Activated T-cell treated with anti-CD3 and anti-CD28 coated beads for 4 hours (primary cell): ENCODE results near the gene NBEAL1.
"Not testable (repeated sequence)": the region's sequence is repeated elsewhere in the genome, so short reads cannot be mapped to it uniquely, and the experiment has no call there.

Source experiments
- DNase-seq: peaks from one replicate; pipeline ENCODE4 v3.0.0-alpha.2; 2020

Gene NBEAL1

DNA sequence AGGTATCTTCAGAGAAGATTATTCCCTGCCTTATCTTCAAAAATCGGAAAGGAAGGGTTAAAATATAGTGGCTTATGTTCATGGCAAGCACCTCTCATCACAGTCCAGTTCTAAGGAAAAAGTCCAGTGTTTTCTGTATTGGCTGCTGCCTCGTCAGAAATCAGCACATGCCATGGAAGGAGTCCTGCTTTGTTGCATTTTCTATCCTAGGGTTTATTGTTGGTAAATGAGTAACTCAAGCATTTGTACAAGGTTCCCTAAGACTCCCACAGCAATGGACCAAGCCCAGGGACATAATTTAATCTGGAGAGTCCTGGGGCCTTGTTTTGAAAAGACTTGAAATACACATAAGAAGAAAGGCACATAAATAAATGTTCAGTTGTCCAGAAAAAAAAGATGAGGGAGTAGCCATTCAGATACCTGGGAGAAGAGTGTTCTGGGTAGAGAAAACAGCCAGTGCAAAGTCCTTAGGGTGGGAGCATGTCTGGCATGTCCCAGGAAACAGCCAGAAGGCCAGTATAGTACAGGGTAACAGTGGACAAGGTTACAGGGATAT is 26.4 kb downstream of the NBEAL1 start:
- DNase-seq: no peak

GRCh38 chr2:203042178-203042577 is 27.5 kb downstream of the NBEAL1 start:
- DNase-seq: no peak

DNA sequence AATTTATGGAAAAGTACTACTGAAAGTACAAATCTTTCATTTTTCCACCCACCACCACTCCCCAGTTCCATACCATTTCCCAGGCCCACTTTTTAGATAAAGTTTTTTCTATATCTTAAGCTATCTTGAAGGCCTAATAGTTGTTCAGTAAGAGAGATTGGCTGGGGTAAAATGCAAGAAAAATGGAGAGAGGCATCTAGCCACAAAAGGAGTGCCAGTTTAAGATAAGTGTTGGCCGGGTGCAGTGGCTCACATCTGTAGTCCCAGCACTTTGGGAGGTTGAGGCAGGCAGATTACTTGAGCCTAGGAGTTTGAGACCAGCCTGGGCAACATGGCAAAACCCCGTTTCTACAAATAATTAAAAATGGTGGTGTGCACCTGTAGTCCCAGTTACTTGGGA is 28.6 kb downstream of the NBEAL1 start:
- DNase-seq: no peak

DNA sequence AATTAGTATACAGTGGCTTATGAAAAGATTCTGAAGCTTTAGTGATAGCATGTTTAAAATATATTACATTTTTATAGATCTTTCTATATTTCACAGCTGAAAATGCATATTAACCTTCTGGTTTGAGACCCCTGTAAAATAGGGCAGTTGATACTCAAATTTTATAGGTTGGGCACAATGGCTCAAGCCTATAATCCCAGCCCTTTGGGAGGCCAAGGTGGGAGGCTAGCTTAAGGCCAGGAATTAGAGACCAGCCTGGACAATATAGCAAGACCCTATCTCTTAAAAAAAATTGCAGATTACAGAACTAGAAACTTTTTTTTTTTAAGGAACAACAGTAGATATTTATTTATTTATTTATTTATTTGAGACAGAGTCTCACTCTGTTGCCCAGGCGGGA is 31.2 kb downstream of the NBEAL1 start:
- DNase-seq: no peak

GRCh38 chr2:203052539-203052938 is 37.9 kb downstream of the NBEAL1 start:
- DNase-seq: no peak

DNA sequence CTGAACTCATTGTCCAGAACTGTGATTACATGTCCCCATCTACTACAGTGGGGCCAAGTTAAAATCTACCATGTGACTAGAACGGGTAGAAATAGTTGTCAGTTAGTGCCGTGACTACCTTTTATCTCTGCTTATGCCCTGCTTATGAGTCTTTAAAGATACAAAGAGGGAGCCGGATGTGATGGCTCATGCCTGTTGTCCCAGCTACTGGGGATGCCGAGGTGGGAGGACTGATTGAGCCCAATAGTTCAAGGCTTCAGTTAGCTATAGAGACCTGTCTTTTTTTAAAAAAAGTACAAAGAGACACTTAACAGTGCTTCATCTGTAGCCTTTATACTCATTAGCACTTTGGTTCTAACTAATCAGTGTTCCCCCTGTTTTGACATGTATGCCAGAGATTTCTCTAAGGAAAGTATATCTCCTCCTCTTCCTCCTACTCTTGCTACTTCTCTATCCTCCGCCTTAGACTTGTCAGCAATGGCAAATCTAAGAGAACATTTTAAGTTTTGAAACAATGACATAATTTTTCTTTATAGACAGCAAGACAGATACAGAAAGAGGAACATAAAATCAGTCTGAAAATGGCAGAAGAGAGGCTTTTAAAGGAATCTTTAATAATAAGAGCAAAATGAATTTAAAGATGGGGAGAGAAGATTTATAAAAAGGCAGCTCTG is 45.0 kb downstream of the NBEAL1 start:
- DNase-seq: no peak

- no peak for DNase-seq
Measured at GRCh38 chr2:203061346-203061745, 46.7 kb downstream of the NBEAL1 start.

- no peak for DNase-seq
Measured at GRCh38 chr2:203062126-203062525, 47.5 kb downstream of the NBEAL1 start.

DNA sequence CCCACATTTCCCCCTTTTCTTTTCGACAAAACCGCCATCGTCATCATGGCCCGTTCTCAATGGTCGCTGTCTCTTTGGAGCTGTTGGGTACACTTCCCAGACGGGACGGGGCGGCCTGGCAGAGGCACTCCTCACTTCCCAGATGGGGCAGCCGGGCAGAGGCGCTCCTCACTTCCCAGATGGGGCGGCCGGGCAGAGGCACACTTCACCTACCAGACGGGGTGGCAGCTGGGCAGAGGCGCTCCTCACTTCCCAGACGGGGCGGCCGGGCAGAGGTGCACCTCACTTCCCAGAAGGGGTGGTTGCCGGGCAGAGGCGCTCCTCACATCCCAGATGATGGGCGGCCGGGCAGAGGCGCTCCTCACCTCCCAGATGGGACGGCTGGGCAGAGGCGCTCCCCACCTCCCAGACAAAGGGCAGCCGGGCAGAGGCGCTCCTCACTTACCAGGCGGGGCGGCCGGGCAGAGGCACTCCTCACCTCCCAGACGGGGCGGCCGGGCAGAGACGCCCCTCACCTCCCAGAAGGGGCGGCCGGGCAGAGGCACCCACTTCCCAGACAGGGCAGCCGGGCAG is 51.9 kb downstream of the NBEAL1 start:
- not testable (repeated sequence) for DNase-seq

- DNase-seq: no peak
Measured at GRCh38 chr2:203070701-203071100, 56.0 kb downstream of the NBEAL1 start.

- DNase-seq: no peak
Measured at GRCh38 chr2:203071148-203071547, 56.5 kb downstream of the NBEAL1 start.

- no peak for DNase-seq
Measured at GRCh38 chr2:203072371-203072770, 57.7 kb downstream of the NBEAL1 start.

DNA sequence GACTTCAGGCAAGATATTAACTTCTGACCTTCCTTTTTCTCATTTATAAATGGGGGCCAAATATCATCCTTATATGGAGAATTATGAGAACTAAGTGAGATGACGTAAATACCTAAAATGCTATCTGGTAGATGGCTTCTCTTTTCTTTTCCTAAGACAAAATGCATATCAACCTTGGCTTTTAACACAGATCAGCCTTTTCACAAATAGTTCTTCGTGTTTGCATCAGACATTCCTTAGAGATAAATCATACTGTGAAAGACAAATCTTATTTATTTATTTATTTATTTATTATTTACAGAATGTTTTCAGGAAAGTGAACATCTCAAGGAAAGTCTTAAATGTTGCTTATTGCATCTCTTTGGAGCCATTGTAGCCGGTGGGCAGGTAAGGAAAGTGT is 62.8 kb downstream of the NBEAL1 start:
- DNase-seq: no peak

DNA sequence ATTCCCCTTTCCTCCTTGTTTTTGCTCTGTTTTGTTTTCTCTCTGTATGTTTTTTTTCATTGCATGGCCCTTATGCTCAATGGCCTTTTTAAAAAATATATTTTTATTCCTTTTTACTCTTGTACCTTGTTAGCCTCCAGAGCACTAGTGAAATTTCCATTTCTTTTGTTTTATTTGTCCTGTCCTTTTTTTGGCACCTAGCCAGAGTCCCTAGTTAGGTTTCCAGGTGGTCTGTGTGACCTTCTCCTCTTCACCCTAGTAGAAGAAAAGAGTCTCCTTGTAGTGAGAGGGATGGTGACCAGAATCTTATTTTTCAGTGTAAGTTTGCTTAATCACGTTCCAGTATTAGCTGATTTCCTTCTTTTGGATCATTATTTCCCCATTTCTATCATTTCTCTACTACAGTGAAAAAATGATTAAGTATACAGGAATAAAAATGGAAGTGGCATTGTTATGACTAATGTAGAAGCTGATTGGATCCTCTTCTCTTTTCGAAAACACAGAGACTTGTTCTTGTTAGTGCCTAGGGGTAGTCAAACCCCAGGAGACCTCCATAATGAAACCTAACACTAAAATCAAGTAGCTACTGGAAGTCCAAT is 65.9 kb downstream of the NBEAL1 start:
- DNase-seq: no peak

GRCh38 chr2:203083328-203083727 is 68.7 kb downstream of the NBEAL1 start:
- no peak for DNase-seq

GRCh38 chr2:203086381-203086780 is 71.7 kb downstream of the NBEAL1 start:
- DNase-seq: not testable (repeated sequence)

DNA sequence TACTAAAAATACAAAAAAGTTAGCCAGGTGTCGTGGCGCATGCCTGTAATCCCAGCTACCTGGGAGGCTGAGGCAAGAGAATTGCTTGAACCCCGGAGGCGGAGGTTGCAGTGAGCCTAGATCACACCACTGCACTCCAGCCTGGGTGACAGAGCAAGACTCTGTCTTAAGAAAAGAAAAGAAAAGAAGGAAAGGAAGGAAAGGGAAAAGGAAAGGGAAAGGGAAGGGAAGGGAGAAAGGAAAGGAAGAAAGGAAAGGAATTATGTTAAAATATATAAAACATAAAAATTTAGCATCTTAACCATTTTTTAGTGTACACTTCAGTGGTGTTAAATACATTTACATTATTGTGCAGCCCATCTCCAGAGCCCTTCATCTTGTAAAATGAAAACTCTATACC is 76.0 kb downstream of the NBEAL1 start:
- DNase-seq: not testable (repeated sequence)

DNA sequence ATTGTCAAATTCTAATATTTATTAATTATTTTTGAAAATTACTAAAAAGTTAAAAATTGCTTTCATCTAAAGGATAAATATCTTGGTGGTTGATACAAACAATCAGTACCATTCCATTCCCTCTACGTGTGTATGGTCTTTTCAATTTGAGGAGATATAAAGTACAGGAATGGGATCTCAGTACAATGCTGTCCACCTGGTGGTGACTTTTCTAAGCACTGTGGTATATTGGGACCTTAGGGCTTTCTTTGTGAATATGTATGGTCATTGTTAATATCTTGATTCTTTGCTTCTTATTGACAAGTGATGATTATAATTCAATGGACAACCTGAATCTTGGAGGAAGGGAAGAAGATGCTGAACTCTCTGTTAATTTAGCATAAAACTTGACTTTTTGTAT is 83.1 kb downstream of the NBEAL1 start:
- DNase-seq: no peak

GRCh38 chr2:203102357-203102756 is 87.7 kb downstream of the NBEAL1 start:
- DNase-seq: not testable (repeated sequence)

GRCh38 chr2:203104273-203104672 is 89.6 kb downstream of the NBEAL1 start:
- DNase-seq: no peak

DNA sequence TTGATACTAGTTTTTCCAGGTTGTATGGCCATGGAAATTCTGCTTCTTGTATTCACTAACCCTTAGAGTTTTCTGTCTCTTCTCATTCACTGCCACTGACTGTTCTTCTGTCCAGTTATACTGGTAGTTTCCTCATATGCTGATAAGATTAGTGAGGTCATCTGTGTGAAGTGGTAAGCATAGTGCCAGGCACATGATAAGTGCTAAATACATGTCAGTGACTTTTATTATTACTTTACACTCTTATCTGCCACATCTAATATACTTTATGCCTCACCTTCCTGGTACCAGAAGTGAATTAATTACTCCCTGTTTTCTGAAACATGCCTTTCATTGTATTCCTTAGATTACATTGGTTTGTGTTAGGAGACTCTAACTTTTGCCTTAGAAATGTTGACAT is 91.3 kb downstream of the NBEAL1 start:
- DNase-seq: no peak

DNA sequence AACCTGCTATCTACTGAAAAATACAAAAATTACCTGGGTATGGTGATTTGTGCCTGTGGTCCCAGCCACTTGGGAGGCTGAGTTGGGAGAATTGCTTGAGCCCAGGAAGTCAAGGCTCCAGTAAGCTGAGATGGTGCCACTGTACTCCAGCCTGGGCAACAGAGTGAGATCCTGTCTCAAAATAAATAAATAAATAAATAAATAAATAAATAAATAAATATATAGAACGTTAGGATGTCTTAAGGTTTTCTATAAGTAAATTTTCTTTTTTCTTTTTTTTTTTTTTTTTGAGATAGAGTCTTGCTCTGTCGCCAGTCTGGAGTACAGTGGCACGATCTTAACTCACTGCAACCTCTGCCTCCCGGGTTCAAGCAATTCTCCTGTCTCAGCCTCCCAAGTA is 95.8 kb downstream of the NBEAL1 start:
- DNase-seq: not testable (repeated sequence)

DNA sequence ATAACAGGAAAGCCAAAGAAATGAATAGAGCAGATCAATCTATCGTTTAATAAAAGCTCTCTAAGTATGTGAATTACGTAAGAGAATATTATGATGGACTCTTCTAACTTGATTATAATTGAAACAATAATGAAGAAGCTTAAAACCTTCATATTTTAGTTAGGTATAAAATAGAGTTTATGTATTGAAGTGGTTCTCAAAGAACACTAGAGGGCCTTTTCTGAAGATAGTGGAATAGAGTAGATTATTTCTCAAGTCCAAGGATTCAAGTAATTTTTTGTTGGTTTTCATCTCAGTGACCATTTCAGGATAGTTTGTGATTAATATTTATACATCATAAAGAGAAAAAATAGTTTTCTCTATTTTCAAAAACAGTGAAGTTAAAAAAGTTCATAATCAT is 97.7 kb downstream of the NBEAL1 start:
- no peak for DNase-seq

- not testable (repeated sequence) for DNase-seq
Measured at GRCh38 chr2:203115201-203115700, 100.6 kb downstream of the NBEAL1 start.
